NCI-H2107 treated with DMSO at 0.1 percent for 48 hours (cell line): Measurements from ENCODE around the gene B3GALT2.

Experiments
- DNase-seq: peaks from one replicate; lab custom pipeline; 2025; ENCODE audit not compliant: unreplicated experiment; lab: John Stamatoyannopoulos, UW

Gene B3GALT2

GRCh38 chr1:193183019-193183627 is 3.3 kb downstream of the B3GALT2 start:
- peak; percentile 71 for DNase-seq

- no peak for DNase-seq
Measured at GRCh38 chr1:193181985-193182384, 4.4 kb downstream of the B3GALT2 start.

- DNase-seq = no peak
Measured at GRCh38 chr1:193181536-193181935, 4.9 kb downstream of the B3GALT2 start.

GRCh38 chr1:193179094-193179493 is 7.3 kb downstream of the B3GALT2 start:
- DNase-seq = no peak

GRCh38 chr1:193176788-193177187 is 9.6 kb downstream of the B3GALT2 start:
- no peak for DNase-seq

- no peak for DNase-seq
Measured at GRCh38 chr1:193176113-193176512, 10.3 kb downstream of the B3GALT2 start.

- no peak for DNase-seq
Measured at GRCh38 chr1:193157360-193157759, 29.1 kb downstream of the B3GALT2 start.

- no peak for DNase-seq
Measured at GRCh38 chr1:193156822-193157142, 29.6 kb downstream of the B3GALT2 start.

- DNase-seq = no peak
Measured at GRCh38 chr1:193156117-193156821, 30.1 kb downstream of the B3GALT2 start.

- DNase-seq = no peak
Measured at GRCh38 chr1:193144999-193145398, 41.4 kb downstream of the B3GALT2 start.

- DNase-seq = no peak
Measured at GRCh38 chr1:193144361-193144938, 42.0 kb downstream of the B3GALT2 start.

GRCh38 chr1:193143285-193143684 is 43.1 kb downstream of the B3GALT2 start:
- DNase-seq = peak; percentile 17

- DNase-seq = no peak
Measured at GRCh38 chr1:193142409-193142808, 44.0 kb downstream of the B3GALT2 start.

GRCh38 chr1:193141804-193142203 is 44.6 kb downstream of the B3GALT2 start:
- no peak for DNase-seq

GRCh38 chr1:193140254-193140653 is 46.2 kb downstream of the B3GALT2 start:
- no peak for DNase-seq

- no peak for DNase-seq
Measured at GRCh38 chr1:193131266-193131860, 55.0 kb downstream of the B3GALT2 start.
